Daoy (cell line): ENCODE measurements around the gene SPANXN3. TPM values are rescaled to one million over a fixed set of nuclear protein-coding genes. Genes with fewer than 3 reads are reported as not detected.
"Not testable (repeated sequence)": the region's sequence is repeated elsewhere in the genome, so short reads cannot be mapped to it uniquely, and the experiment has no call there.

Source experiments
- DNase-seq: peaks from one replicate; pipeline ENCODE4 v3.0.0-alpha.2; 2015; ENCODE audit warnings: low read depth
- total RNA-seq: library from RNA; depleted of rRNA; stranded (reverse); fragments of >200 nt; shearing (Covaris generic); gene quantifications from 2 replicates; pipeline ENCODE4 v1.2.3, GENCODE V29; 2014; rRNA removed

SPANXN3 gene
- not detected in 2 replicates for total RNA-seq

GRCh38 chrX:143517375-143517774 is at the start of gene SPANXN3:
Gene SPANXN3 (minus strand): TSS chrX:143517475. CDS start chrX:143517391, 84 bp downstream.
- DNase-seq = not testable (repeated sequence)

GRCh38 chrX:143536176-143536575 is 18.9 kb upstream of the SPANXN3 start:
- DNase-seq = no peak

GRCh38 chrX:143502196-143502595 is 15.1 kb downstream of the SPANXN3 start:
- DNase-seq = not testable (repeated sequence)

- DNase-seq = no peak
These were observed 16.5 kb downstream of the SPANXN3 start for GRCh38 chrX:143500751-143501150.

GRCh38 chrX:143486105-143486504 is 31.2 kb downstream of the SPANXN3 start:
- DNase-seq = no peak

- DNase-seq = no peak
These were observed 40.5 kb downstream of the SPANXN3 start for GRCh38 chrX:143476751-143477150.

- DNase-seq = no peak
These were observed 44.8 kb downstream of the SPANXN3 start for GRCh38 chrX:143472347-143472938.

- no peak for DNase-seq
These were observed 51.1 kb downstream of the SPANXN3 start for GRCh38 chrX:143466130-143466529.

- DNase-seq = no peak
These were observed 54.6 kb downstream of the SPANXN3 start for GRCh38 chrX:143462696-143463095.

- no peak for DNase-seq
These were observed 55.7 kb downstream of the SPANXN3 start for GRCh38 chrX:143461606-143462005.

Other genes with a start within 250 kb of the SPANXN3 start
- not detected in 2 replicates for gene SLITRK4, start 118.6 kb upstream of the SPANXN3 start, total RNA-seq
- not detected in 2 replicates for gene SPANXN2, start 203.3 kb upstream of the SPANXN3 start, total RNA-seq